Gastroesophageal sphincter (tissue), 4 donors: ENCODE measurements around the gene PRKAG2. TPM values are rescaled to one million over a fixed set of nuclear protein-coding genes. Genes with fewer than 3 reads are reported as not detected.

Source experiments
- ATAC-seq: fragments of 150-250 bp; one replicate; pipeline ENCODE4 v1.9.1; 2016; ENCODE audit warnings: mild to moderate bottlenecking, moderate library complexity
- H3K27ac ChIP-seq, 4 donors: fragments of 200-600 bp; sonication (generic) in 3 of 4; 1 replicate in 3 of 4; 2 replicates in 1 of 4; pipeline ENCODE4 v1.5.1; 2016 to 2019
- H3K27me3 ChIP-seq: fragments of 200-600 bp; sonication (generic); one replicate; pipeline ENCODE4 v1.5.1; 2019
- H3K36me3 ChIP-seq, 2 donors: fragments of 200-600 bp; sonication (generic); one replicate each; pipeline ENCODE4 v1.5.1; 2019; ENCODE audit warnings: control low read depth in 1 of 2
- H3K4me1 ChIP-seq, 3 donors: fragments of 200-600 bp; sonication (generic); 1 replicate in 2 of 3; 2 replicates in 1 of 3; pipeline ENCODE4 v1.5.1; 2016 to 2019; ENCODE audit warnings: control low read depth in 2 of 3
- H3K4me3 ChIP-seq, 2 donors: fragments of 200-600 bp; sonication (generic); one replicate each; pipeline ENCODE4 v1.5.1; 2019; ENCODE audit warnings: mild to moderate bottlenecking in 1 of 2, moderate library complexity in 1 of 2
- H3K9me3 ChIP-seq, 3 donors: fragments of 200-600 bp; sonication (generic); one replicate each; pipeline ENCODE4 v1.5.1; 2017 to 2019; ENCODE audit warnings: control low read depth in 2 of 3
- CTCF ChIP-seq, 4 experiments: fragments of 200-600 bp in 2 of 4; fragments of 450-650 bp in 2 of 4; sonication (generic) in 1 of 4; IDR thresholded peaks; one replicate each; pipeline ENCODE4 v1.5.1; 2017 to 2019; ENCODE audit warnings: antibody characterized with exemption in 4 of 4, mild to moderate bottlenecking in 2 of 4, moderate library complexity in 2 of 4
- EP300 ChIP-seq: sonication (generic); formaldehyde crosslinking; IDR thresholded peaks from one replicate; pipeline ENCODE4 v1.6.1; 2017; ENCODE audit warnings: antibody characterized with exemption, mild to moderate bottlenecking
- POLR2A ChIP-seq, 2 donors: fragments of 450-650 bp; IDR thresholded peaks; one replicate each; pipeline ENCODE4 v1.6.1; 2017; ENCODE audit warnings: antibody characterized with exemption in 2 of 2, mild to moderate bottlenecking in 2 of 2, moderate library complexity in 1 of 2
- POLR2AphosphoS5 ChIP-seq: sonication (generic); formaldehyde crosslinking; IDR thresholded peaks from one replicate; pipeline ENCODE4 v1.6.1; 2017; ENCODE audit warnings: antibody characterized with exemption
- WGBS, 2 donors: methylation state at CpG; one replicate each; pipeline ENCODE4 v1.1.5; 2018; ENCODE audit warnings: low coverage in 1 of 2; 5-methylcytosine and 5-hydroxymethylcytosine counted together
- total RNA-seq, 4 donors: library from RNA; depleted of rRNA; stranded (reverse); fragments of >200 nt; gene quantifications; one replicate each; pipeline ENCODE4 v1.1.0, GENCODE V29; 2016

Gene PRKAG2
- total RNA-seq, 4 donors from 2014 or later, result 48.9 to 89.0 (median 75.7) TPM

DNA sequence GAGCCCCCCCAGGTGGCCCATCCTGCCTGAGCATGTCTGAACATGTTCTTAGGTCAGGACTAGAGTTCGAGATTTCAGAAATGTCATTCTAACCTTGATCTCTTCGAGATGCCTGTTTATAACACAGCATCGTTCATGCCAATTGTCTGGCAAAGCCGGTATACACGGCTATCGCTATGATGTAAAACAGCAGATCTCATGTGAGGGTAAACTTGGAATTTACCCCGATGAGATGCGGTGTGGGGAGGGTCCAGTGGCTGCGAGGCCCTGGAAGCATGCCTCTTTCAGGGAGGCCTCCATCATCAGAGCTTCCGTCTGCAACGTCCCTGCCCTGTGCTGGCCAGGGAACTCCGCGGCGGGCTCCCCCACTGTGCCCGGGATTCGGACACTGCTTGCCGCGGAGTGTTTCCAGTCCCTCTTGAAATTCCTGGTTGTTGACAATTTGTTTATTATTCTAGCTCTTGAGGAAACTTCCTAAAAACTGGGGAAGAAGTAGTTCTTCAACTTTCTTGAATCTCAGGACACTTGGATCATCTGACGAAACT lies 188.6 kb downstream of the PRKAG2 start:
- Histone ChIP-seq H3K27ac (peak overlapping the region in 3 of 4 donors; percentile 63 to 84 (median 81)), H3K4me1 (peaks cover 0 to 57% (median 29%) of the 10 kb centered on the region in 3 donors), H3K36me3 (no peaks in the 10 kb centered on the region), H3K4me3 (no peak overlapping the region), H3K9me3 (no peaks in the 10 kb centered on the region), H3K27me3 (no peaks in the 10 kb centered on the region)
- 74 to 88% methylated on average over 5 to 13 of the region's 19 CpGs for WGBS, 2 donors
- no peak for ATAC-seq
- TF ChIP-seq CTCF (IDR thresholded peaks at IDR 0.05) (no peak), POLR2A (IDR thresholded peaks at IDR 0.05) (no peak), EP300 (no peak), POLR2AphosphoS5 (no peak)

DNA sequence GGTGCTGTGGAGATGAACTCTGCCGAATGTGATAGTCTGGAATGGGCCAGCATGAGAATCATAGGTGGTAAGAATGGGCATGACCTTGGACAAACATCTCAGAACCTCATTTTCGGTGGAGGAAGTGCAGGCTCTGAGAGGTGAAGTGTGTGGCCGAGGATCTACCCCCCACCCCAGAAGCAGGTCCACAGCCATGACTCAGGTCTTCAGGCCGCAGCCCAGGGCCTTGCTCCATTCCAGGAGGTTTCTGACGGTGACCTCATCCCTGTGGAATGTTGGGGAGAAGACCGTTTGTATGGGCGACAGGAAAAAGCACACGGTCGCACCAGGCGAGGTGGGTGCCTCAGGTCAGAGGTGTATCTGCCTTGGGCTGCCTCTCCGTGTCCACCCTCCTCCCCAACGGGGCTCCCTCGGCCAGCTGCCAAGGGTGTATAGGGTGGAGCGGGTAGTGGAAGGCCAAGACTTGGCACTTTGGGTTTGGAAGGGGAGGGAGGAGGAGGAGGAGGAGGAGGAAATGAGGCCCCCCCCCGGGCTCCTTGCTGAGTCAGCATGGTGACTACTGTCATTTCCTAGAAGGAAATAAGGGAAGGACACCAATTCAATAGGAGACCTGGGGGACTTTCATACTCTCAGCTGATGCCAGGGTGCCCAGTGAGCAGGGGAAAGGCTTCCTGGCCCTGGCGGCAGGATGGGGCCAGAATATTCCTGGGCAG lies 189.2 kb downstream of the PRKAG2 start:
- TF ChIP-seq POLR2AphosphoS5 (peak; percentile 47), POLR2A (IDR thresholded peaks at IDR 0.05) (no peak)
- peak; percentile 89 for ATAC-seq
- H3K9me3 ChIP-seq, result no peaks in the 10 kb centered on the region
- H3K4me1 ChIP-seq, result peaks cover 0 to 63% (median 29%) of the 10 kb centered on the region in 3 donors
- no peaks in the 10 kb centered on the region for H3K27me3 ChIP-seq
- no peak overlapping the region for H3K4me3 ChIP-seq
- WGBS, 2 donors, result 26 to 50% methylated on average over 2 to 12 of the region's 16 CpGs
- H3K27ac ChIP-seq, result peak overlapping the region in 3 of 4 donors; percentile 63 to 84 (median 81)
- no peaks in the 10 kb centered on the region for H3K36me3 ChIP-seq

- H3K27ac ChIP-seq, result peak overlapping the region in 3 of 4 donors; percentile 63 to 84 (median 81)
- ATAC-seq, result no peak
- no peaks in the 10 kb centered on the region for H3K27me3 ChIP-seq
Observed at GRCh38 chr7:151686826-151687225, 190.1 kb downstream of the PRKAG2 start.

GRCh38 chr7:151686016-151686766 lies 190.7 kb downstream of the PRKAG2 start:
- Histone ChIP-seq H3K4me3 (no peak overlapping the region), H3K27ac (peak overlapping the region in 3 of 4 donors; percentile 63 to 81 (median 78)), H3K4me1 (peaks cover 0 to 77% (median 30%) of the 10 kb centered on the region in 3 donors), H3K9me3 (no peaks in the 10 kb centered on the region), H3K36me3 (no peaks in the 10 kb centered on the region), H3K27me3 (no peaks in the 10 kb centered on the region)
- TF ChIP-seq POLR2A (IDR thresholded peaks at IDR 0.05) (no peak), POLR2AphosphoS5 (no peak), CTCF (IDR thresholded peaks at IDR 0.05) (no peak), EP300 (no peak)
- ATAC-seq, result no peak
- WGBS, 2 donors, result 65 to 73% methylated on average over 6 to 7 of the region's 13 CpGs

More at GRCh38 chr7:151686826-151687225, 190.1 kb downstream of the PRKAG2 start:
- Histone ChIP-seq H3K4me3 (no peak overlapping the region), H3K36me3 (no peaks in the 10 kb centered on the region), H3K4me1 (peaks cover 0 to 71% (median 29%) of the 10 kb centered on the region in 3 donors), H3K9me3 (no peaks in the 10 kb centered on the region)
- 61 to 64% methylated on average over 2 of the region's 2 CpGs for WGBS, 2 donors
- TF ChIP-seq POLR2AphosphoS5, result no peak
- no peak for TF ChIP-seq CTCF (IDR thresholded peaks at IDR 0.05)
- TF ChIP-seq EP300, result no peak
- no peak for TF ChIP-seq POLR2A (IDR thresholded peaks at IDR 0.05)

- TF ChIP-seq CTCF (IDR thresholded peaks at IDR 0.05) (no peak), POLR2A (IDR thresholded peaks at IDR 0.05) (no peak), EP300 (no peak), POLR2AphosphoS5 (no peak)
- WGBS, 2 donors, result 100% methylated on average over 2 of the region's 13 CpGs; no CpG with 5 or more reads in 1 of the 2 donors
- no peak for ATAC-seq
- H3K4me3 ChIP-seq, result no peak overlapping the region
- peaks cover 0 to 86% (median 40%) of the 10 kb centered on the region in 3 donors for H3K4me1 ChIP-seq
- no peaks in the 10 kb centered on the region for H3K27me3 ChIP-seq
- H3K36me3 ChIP-seq, result no peaks in the 10 kb centered on the region
- H3K27ac ChIP-seq, result peak overlapping the region in 2 of 4 donors; percentile 3 to 4
- no peaks in the 10 kb centered on the region for H3K9me3 ChIP-seq
Observed at GRCh38 chr7:151684408-151685175, 192.3 kb downstream of the PRKAG2 start.
